ENCODE data around the gene INSC.

GRCh38 chr11:15175831-15176230 lies 61.1 kb downstream of the INSC start:
- TF ChIP-seq EZH2 (IDR thresholded peaks at IDR 0.05; ENCODE audit: low read depth) (no peak), CTCF (conservative IDR thresholded peaks at IDR 0.05) (no peak)
